B cell (primary cell): ENCODE data around the gene GFAP.

Source experiments
- CTCF ChIP-seq: fragments of 200-600 bp; IDR thresholded peaks from one replicate; pipeline ENCODE4 v1.8.0; 2022; ENCODE audit warnings: antibody characterized with exemption, mild to moderate bottlenecking
- EZH2 ChIP-seq: IDR thresholded peaks from 2 replicates; pipeline ENCODE4 v1.6.1; 2012; ENCODE audit warnings: borderline replicate concordance, low read depth, mild to moderate bottlenecking, moderate library complexity, low read length; ENCODE audit not compliant: insufficient read depth, poor library complexity, severe bottlenecking

- TF ChIP-seq CTCF (no peak), EZH2 (no peak)
These were observed 6.8 kb upstream of the GFAP start for GRCh38 chr17:44922136-44922535.
